ENCODE results near the gene PGF. TPM values are rescaled to one million over a fixed set of nuclear protein-coding genes. Genes with fewer than 3 reads are reported as not detected.
"Not testable (repeated sequence)": the region's sequence is repeated elsewhere in the genome, so short reads cannot be mapped to it uniquely, and the experiment has no call there.

PGF gene
- polyA plus RNA-seq, 3 donors, result 0.03 TPM; not detected in 2

- H3K4me1 ChIP-seq (ENCODE audit: control insufficient read depth in 1 of 2, insufficient read depth in 2 of 2, low read length in 2 of 2), result peaks cover 18 to 21% of the 10 kb centered on the region in 2 donors
- no peak overlapping the region for H2AFZ ChIP-seq (ENCODE audit: insufficient read depth, low read depth, low read length, poor library complexity, severe bottlenecking)
- Mint-ChIP-seq H3K4me3 (no peak overlapping the region), H3K27ac (no peak overlapping the region), H3K36me3 (peaks cover 15 to 22% of the 10 kb centered on the region in 2 donors), H3K9me3 (peaks cover 0 to 5% (median under 1%) of the 10 kb centered on the region in 7 donors), H3K27me3 (ENCODE audit: low read depth in 3 of 3) (peaks cover 0 to 4% (median 2%) of the 10 kb centered on the region in 3 donors), H3K4me1 (peaks cover 27% of the 10 kb centered on the region)
- H3K27ac ChIP-seq (ENCODE audit: low read depth in 1 of 2, low read length in 2 of 2), result no peak overlapping the region
- intact Hi-C loops (cut with micrococcal nuclease), result loop anchor here in 1 of 2 donors (5.0 to 10.0 kb wide), 2 partner anchors 34 to 64 kb away; partner anchors contain the start of genes ACYP1 and ZC2HC1C
- TF ChIP-seq, protein P1, sequence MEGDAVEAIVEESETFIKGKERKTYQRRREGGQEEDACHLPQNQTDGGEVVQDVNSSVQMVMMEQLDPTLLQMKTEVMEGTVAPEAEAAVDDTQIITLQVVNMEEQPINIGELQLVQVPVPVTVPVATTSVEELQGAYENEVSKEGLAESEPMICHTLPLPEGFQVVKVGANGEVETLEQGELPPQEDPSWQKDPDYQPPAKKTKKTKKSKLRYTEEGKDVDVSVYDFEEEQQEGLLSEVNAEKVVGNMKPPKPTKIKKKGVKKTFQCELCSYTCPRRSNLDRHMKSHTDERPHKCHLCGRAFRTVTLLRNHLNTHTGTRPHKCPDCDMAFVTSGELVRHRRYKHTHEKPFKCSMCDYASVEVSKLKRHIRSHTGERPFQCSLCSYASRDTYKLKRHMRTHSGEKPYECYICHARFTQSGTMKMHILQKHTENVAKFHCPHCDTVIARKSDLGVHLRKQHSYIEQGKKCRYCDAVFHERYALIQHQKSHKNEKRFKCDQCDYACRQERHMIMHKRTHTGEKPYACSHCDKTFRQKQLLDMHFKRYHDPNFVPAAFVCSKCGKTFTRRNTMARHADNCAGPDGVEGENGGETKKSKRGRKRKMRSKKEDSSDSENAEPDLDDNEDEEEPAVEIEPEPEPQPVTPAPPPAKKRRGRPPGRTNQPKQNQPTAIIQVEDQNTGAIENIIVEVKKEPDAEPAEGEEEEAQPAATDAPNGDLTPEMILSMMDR (IDR thresholded peaks at IDR 0.05), result no peak
- H3K4me3 ChIP-seq (replicated peaks in 1 of 3; ENCODE audit: low read depth in 2 of 3, low read length in 3 of 3), result no peak overlapping the region
- no peaks in the 10 kb centered on the region for H4K20me1 ChIP-seq (ENCODE audit: insufficient read depth, low read length)
- peaks cover 22% of the 10 kb centered on the region for H3K79me2 ChIP-seq (ENCODE audit: insufficient read depth, low read length)
- no CpG with 5 or more reads among the region's 2 CpGs for WGBS (ENCODE audit: insufficient coverage)
- H3K9ac ChIP-seq (ENCODE audit: insufficient read depth, low read length, poor library complexity, severe bottlenecking), result no peak overlapping the region
- H3K27me3 ChIP-seq (ENCODE audit: control insufficient read depth in 2 of 2, insufficient read depth in 2 of 2, low read length in 2 of 2), result no peaks in the 10 kb centered on the region
- DNase-seq, result no peak
- H3K4me2 ChIP-seq (replicated peaks; ENCODE audit: extremely low read depth, low read length, poor library complexity, severe bottlenecking), result no peak overlapping the region
- H3K36me3 ChIP-seq (replicated peaks in 1 of 2; ENCODE audit: control insufficient read depth in 1 of 2, insufficient read depth in 2 of 2, low read length in 2 of 2), result peaks cover 8 to 17% of the 10 kb centered on the region in 2 donors
- peaks cover 0 to 5% of the 10 kb centered on the region in 2 donors for H3K9me3 ChIP-seq (replicated peaks in 1 of 2; ENCODE audit: control insufficient read depth in 1 of 2, insufficient read depth in 1 of 2, low read length in 2 of 2)
Measured at GRCh38 chr14:75001261-75001660, 45.9 kb upstream of the PGF start.

- H3K36me3 ChIP-seq (replicated peaks in 1 of 2; ENCODE audit: control insufficient read depth in 1 of 2, insufficient read depth in 2 of 2, low read length in 2 of 2); H3K4me3 Mint-ChIP-seq; H3K27ac Mint-ChIP-seq; H3K27ac ChIP-seq (ENCODE audit: low read depth in 1 of 2, low read length in 2 of 2); H3K4me1 Mint-ChIP-seq; H3K79me2 ChIP-seq (ENCODE audit: insufficient read depth, low read length); H3K36me3 Mint-ChIP-seq; H4K20me1 ChIP-seq (ENCODE audit: insufficient read depth, low read length); H2AFZ ChIP-seq (ENCODE audit: insufficient read depth, low read depth, low read length, poor library complexity, severe bottlenecking); DNase-seq; H3K27me3 ChIP-seq (ENCODE audit: control insufficient read depth in 2 of 2, insufficient read depth in 2 of 2, low read length in 2 of 2); H3K9ac ChIP-seq (ENCODE audit: insufficient read depth, low read length, poor library complexity, severe bottlenecking); H3K4me2 ChIP-seq (replicated peaks; ENCODE audit: extremely low read depth, low read length, poor library complexity, severe bottlenecking); H3K27me3 Mint-ChIP-seq (ENCODE audit: low read depth in 3 of 3); H3K9me3 ChIP-seq (replicated peaks in 1 of 2; ENCODE audit: control insufficient read depth in 1 of 2, insufficient read depth in 1 of 2, low read length in 2 of 2); H3K4me1 ChIP-seq (ENCODE audit: control insufficient read depth in 1 of 2, insufficient read depth in 2 of 2, low read length in 2 of 2); H3K9me3 Mint-ChIP-seq; intact Hi-C loops (cut with micrococcal nuclease); H3K4me3 ChIP-seq (replicated peaks in 1 of 3; ENCODE audit: low read depth in 2 of 3, low read length in 3 of 3): not testable (repeated sequence)
- no CpG with 5 or more reads among the region's 7 CpGs for whole genome bisulfite sequencing (ENCODE audit: insufficient coverage)
Measured at GRCh38 chr14:74995781-74996180, 40.4 kb upstream of the PGF start.

- H2AFZ ChIP-seq (ENCODE audit: insufficient read depth, low read depth, low read length, poor library complexity, severe bottlenecking); H3K9me3 Mint-ChIP-seq; DNase-seq; H3K27me3 ChIP-seq (ENCODE audit: control insufficient read depth in 2 of 2, insufficient read depth in 2 of 2, low read length in 2 of 2); H3K4me2 ChIP-seq (replicated peaks; ENCODE audit: extremely low read depth, low read length, poor library complexity, severe bottlenecking); H4K20me1 ChIP-seq (ENCODE audit: insufficient read depth, low read length); H3K4me3 ChIP-seq (replicated peaks in 1 of 3; ENCODE audit: low read depth in 2 of 3, low read length in 3 of 3); H3K9me3 ChIP-seq (replicated peaks in 1 of 2; ENCODE audit: control insufficient read depth in 1 of 2, insufficient read depth in 1 of 2, low read length in 2 of 2); H3K36me3 ChIP-seq (replicated peaks in 1 of 2; ENCODE audit: control insufficient read depth in 1 of 2, insufficient read depth in 2 of 2, low read length in 2 of 2); H3K4me3 Mint-ChIP-seq; H3K79me2 ChIP-seq (ENCODE audit: insufficient read depth, low read length); H3K27ac ChIP-seq (ENCODE audit: low read depth in 1 of 2, low read length in 2 of 2); H3K9ac ChIP-seq (ENCODE audit: insufficient read depth, low read length, poor library complexity, severe bottlenecking); H3K36me3 Mint-ChIP-seq; H3K27me3 Mint-ChIP-seq (ENCODE audit: low read depth in 3 of 3); H3K4me1 ChIP-seq (ENCODE audit: control insufficient read depth in 1 of 2, insufficient read depth in 2 of 2, low read length in 2 of 2); H3K4me1 Mint-ChIP-seq; H3K27ac Mint-ChIP-seq; intact Hi-C loops (cut with micrococcal nuclease): not testable (repeated sequence)
- WGBS (ENCODE audit: insufficient coverage), result 97% methylated on average over 20 of the region's 28 CpGs
Measured at GRCh38 chr14:74994182-74994581, 38.8 kb upstream of the PGF start.
